Pancreas (tissue), 10 donors: ENCODE data around the gene SLC7A7. TPM values are rescaled to one million over a fixed set of nuclear protein-coding genes. Genes with fewer than 3 reads are reported as not detected.
"Not testable (repeated sequence)": the region's sequence is repeated elsewhere in the genome, so short reads cannot be mapped to it uniquely, and the experiment has no call there.

Experiments used
- ATAC-seq, 4 donors: fragments of 200-7000 bp; cut with Tn5 transposase; one replicate each; pipeline versions ENCODE4 v1.8.0 to v1.9.1; 2020; ENCODE audit warnings: mild to moderate bottlenecking in 4 of 4, moderate library complexity in 4 of 4
- DNase-seq, 6 donors: peaks; one replicate each; pipeline ENCODE4 v3.0.0-alpha.2; 2020
- FAIRE-seq: peaks from 2 replicates; lab custom pipeline; 2012; peaks lifted over from hg19 to GRCh38; lab: Jason Lieb, UNC
- H3K27ac ChIP-seq, 4 donors: fragments of 200-600 bp; sonication (generic); 1 replicate in 3 of 4; 2 replicates in 1 of 4; pipeline versions ENCODE4 v1.5.0 to v1.8.0; 2020
- H3K27me3 ChIP-seq, 4 donors: fragments of 200-600 bp; one replicate each; pipeline ENCODE4 v1.8.0; 2021
- H3K36me3 ChIP-seq, 3 donors: fragments of 200-600 bp; sonication (generic) in 1 of 3; one replicate each; pipeline versions ENCODE4 v1.5.0 to v1.8.0; 2020 to 2021
- H3K4me1 ChIP-seq, 3 donors: fragments of 200-600 bp; one replicate each; pipeline ENCODE4 v1.8.0; 2021
- H3K4me3 ChIP-seq, 4 donors: fragments of 200-600 bp; sonication (generic) in 2 of 4; one replicate each; pipeline versions ENCODE4 v1.5.0 to v1.8.0; 2020 to 2021
- H3K9me3 ChIP-seq, 4 donors: fragments of 200-600 bp; one replicate each; pipeline ENCODE4 v1.8.0; 2021
- CTCF ChIP-seq, 4 donors: fragments of 200-600 bp; sonication (generic) in 3 of 4; IDR thresholded peaks; one replicate each; pipeline versions ENCODE4 v1.5.0 to v1.8.0; 2021; ENCODE audit warnings: antibody characterized with exemption in 4 of 4
- WGBS, 2 donors: extraction: QIAGEN DNeasy Blood & Tissue Kit; methylation state at CpG; one replicate each; pipeline ENCODE4 v1.1.7; 2013; 5-methylcytosine and 5-hydroxymethylcytosine counted together
- intact Hi-C, 3 donors: fragments of 100-400 bp; cut with DNase I; formaldehyde crosslinking; loops; one replicate each; pipeline versions ENCODE4 v1.11.1 to v1.14.2; 2022
- polyA plus RNA-seq, 2 donors: library from polyadenylated mRNA; stranded (reverse); fragments of 200-250 nt; gene quantifications; one replicate each; pipeline ENCODE4 v1.2.3, GENCODE V29; 2013
- total RNA-seq, 6 donors: library from RNA; stranded (reverse); fragmentation: NEBNext Ultra II Directional in 4 of 6; extraction: Animal tissue kit (Norgen Biotek cat#: 25700) in 4 of 6; gene quantifications; one replicate each; pipeline versions ENCODE4 v1.2.1 to v1.2.4, GENCODE V29; 2021 to 2023
- donor health status: healthy with polysubstance abuse.
- donor health status: DM: no; HTN: no; CAD: no; lungs with moderate emphysema.
- donor health status: DM: no; HTN: no; CAD: no.
- donor health status: control.
- donor health status: control.
- donor health status: Bipolar disorder and iron deficiency.
- donor health status: DM: yes; HTN: yes; CAD: no.
- donor health status: DM: no; HTN: no; CAD: no.
- donor health status: DM: no; HTN: no; CAD: no.
- donor health status: DM: yes; HTN: yes; CAD: no.

The SLC7A7 gene
- total and polyA plus RNA-seq, 8 donors, result 2.9 to 13.1 (median 5.7) TPM

DNA sequence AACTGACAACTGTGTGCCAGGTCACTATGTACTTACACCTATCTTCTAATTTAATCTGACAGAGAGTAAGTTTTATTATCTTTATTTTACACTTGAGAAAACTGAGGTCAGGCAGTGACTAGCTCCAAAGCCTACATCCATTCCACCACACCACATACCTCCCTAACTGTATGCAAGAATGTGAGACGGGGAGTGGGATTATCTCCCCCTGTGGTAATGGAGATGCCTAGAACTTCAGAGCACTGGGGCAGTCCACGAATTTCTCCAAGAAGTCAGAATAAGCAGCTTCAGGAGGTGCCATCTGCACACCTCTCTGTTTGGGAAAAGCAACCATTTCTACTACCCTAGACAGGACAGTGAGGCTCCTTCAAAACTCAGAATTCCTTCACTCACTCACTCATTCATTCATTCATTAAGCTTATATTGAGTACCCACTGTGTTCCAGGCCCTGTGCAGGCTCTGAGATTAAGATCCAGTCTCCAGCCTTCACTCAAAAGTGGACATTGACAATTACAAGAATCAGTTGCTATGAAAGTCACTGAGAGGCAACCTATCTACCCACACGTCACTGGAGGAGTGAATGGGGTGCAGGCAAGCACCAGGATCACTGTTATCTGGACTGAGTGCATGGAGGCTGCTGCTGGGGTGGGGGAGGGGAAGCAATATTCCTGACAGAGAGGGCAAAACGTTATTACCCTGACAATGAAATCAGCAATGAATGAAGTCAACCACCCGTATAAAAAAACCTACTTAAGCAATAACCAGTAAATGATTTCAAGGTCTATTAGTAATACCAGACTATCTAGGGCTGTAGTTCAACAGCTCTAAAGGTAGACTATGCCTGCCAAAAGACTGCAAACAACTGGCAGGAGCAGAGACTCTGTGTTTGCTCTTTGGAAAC, 18.0 kb downstream of the SLC7A7 start:
- no peaks in the 10 kb centered on the region for H3K4me1 ChIP-seq
- no peak for DNase-seq
- no peak overlapping the region for H3K27ac ChIP-seq
- no peak for FAIRE-seq
- no peak for TF ChIP-seq CTCF (IDR thresholded peaks at IDR 0.05)
- H3K36me3 ChIP-seq, result no peaks in the 10 kb centered on the region
- no peak for ATAC-seq
- H3K27me3 ChIP-seq, result no peaks in the 10 kb centered on the region
- H3K9me3 ChIP-seq, result no peaks in the 10 kb centered on the region
- no peak overlapping the region for H3K4me3 ChIP-seq
- 38 to 44% methylated on average over 5 of the region's 5 CpGs for WGBS, 2 donors
- intact Hi-C loops, result no loop called here

GRCh38 chr14:22796087-22796707, 19.0 kb downstream of the SLC7A7 start:
- no peaks in the 10 kb centered on the region for H3K9me3 ChIP-seq
- no peak for DNase-seq
- no peak overlapping the region for H3K4me3 ChIP-seq
- no peak for ATAC-seq
- no peaks in the 10 kb centered on the region for H3K36me3 ChIP-seq
- no peak overlapping the region for H3K27ac ChIP-seq
- intact Hi-C loops, result no loop called here
- H3K27me3 ChIP-seq, result no peaks in the 10 kb centered on the region
- no peaks in the 10 kb centered on the region for H3K4me1 ChIP-seq
- WGBS, 2 donors, result 59 to 71% methylated on average over 5 of the region's 5 CpGs
- no peak for FAIRE-seq
- TF ChIP-seq CTCF (IDR thresholded peaks at IDR 0.05), result no peak

GRCh38 chr14:22794551-22794951, 20.7 kb downstream of the SLC7A7 start:
- H3K36me3 ChIP-seq, result no peaks in the 10 kb centered on the region
- H3K9me3 ChIP-seq, result no peaks in the 10 kb centered on the region
- ATAC-seq (no peak), FAIRE-seq (no peak), DNase-seq (no peak)
- H3K4me1 ChIP-seq, result no peaks in the 10 kb centered on the region
- H3K4me3 ChIP-seq, result no peak overlapping the region
- H3K27me3 ChIP-seq, result no peaks in the 10 kb centered on the region
- intact Hi-C loops, result no loop called here
- TF ChIP-seq CTCF (IDR thresholded peaks at IDR 0.05), result no peak
- 77 to 79% methylated on average over 7 of the region's 7 CpGs for WGBS, 2 donors
- no peak overlapping the region for H3K27ac ChIP-seq

DNA sequence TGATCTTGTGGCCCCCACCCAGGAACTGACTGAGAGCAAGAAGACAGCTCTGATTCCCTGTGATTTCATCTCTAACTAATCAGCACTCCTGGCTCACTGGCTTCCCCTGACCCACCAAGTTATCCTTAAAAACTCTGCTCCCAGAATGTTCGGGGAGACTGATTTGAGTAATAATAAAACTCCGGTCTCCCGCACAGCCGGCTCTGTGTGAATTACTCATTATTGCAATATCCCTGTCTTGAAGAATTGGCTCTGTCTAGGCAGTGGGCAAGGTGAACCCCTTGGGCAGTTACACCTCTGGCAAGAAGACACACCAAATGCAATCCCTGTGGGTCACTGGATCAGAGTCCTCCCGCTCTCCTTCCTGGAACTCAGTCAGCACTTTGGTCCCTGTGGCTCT, 21.3 kb downstream of the SLC7A7 start:
- DNase-seq (no peak), ATAC-seq (no peak), FAIRE-seq (no peak)
- no peak for TF ChIP-seq CTCF (IDR thresholded peaks at IDR 0.05)
- WGBS, 2 donors, result 73 to 92% methylated on average over 5 of the region's 5 CpGs
- intact Hi-C loops, result no loop called here
- Histone ChIP-seq H3K27ac (no peak overlapping the region), H3K4me3 (no peak overlapping the region), H3K27me3 (no peaks in the 10 kb centered on the region), H3K4me1 (no peaks in the 10 kb centered on the region), H3K9me3 (no peaks in the 10 kb centered on the region), H3K36me3 (no peaks in the 10 kb centered on the region)

DNA sequence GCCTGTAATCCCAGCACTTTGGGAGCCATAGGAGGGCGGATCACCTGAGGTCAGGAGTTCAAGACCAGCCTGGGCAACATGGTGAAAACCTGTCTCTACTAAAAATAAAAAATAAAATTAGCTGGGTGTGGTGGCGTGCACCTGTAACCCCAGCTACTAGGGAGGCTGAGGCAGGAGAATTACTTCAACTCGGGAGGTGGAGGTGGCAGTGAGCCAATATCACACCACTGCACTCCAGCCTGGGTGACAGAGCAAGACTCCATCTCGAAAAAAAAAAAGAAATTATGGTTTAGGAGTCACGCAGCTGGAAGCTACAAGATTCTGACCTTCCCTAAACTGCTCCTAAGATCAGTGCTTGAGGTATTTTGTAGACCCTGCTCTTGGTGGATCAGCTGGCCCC, 21.7 kb downstream of the SLC7A7 start:
- H3K27me3 ChIP-seq, H3K4me3 ChIP-seq, H3K27ac ChIP-seq, ATAC-seq, H3K9me3 ChIP-seq, H3K36me3 ChIP-seq, DNase-seq, intact Hi-C loops, H3K4me1 ChIP-seq, FAIRE-seq: not testable (repeated sequence)
- 75 to 86% methylated on average over 5 of the region's 5 CpGs for WGBS, 2 donors
